Endothelial cell of umbilical vein (primary cell): Measurements from ENCODE around the gene LTBP1.

Experiments
- CTCF ChIP-seq, 2 donors: IDR thresholded peaks; 1 replicate in 1 of 2; 2 replicates in 1 of 2; pipeline ENCODE4 v1.5.1; 2011; ENCODE audit warnings: low read length in 2 of 2, mild to moderate bottlenecking in 2 of 2, moderate library complexity in 2 of 2, control low read depth in 1 of 2, inconsistent platforms in 1 of 2, low read depth in 1 of 2; ENCODE audit not compliant: insufficient read depth in 1 of 2; ENCODE audit errors: extremely low read depth in 1 of 2
- EZH2 ChIP-seq: IDR thresholded peaks from 2 replicates; pipeline ENCODE4 v1.6.1; 2012; ENCODE audit warnings: borderline replicate concordance, low read depth, mild to moderate bottlenecking, moderate library complexity, low read length, inconsistent platforms; ENCODE audit not compliant: severe bottlenecking
- FOS ChIP-seq: IDR thresholded peaks from 2 replicates; pipeline ENCODE4 v1.6.1; 2011; ENCODE audit warnings: mild to moderate bottlenecking, low read length, moderate library complexity, borderline replicate concordance; ENCODE audit not compliant: insufficient read depth
- GATA2 ChIP-seq: IDR thresholded peaks from 2 replicates; pipeline ENCODE4 v1.7.0; 2011; ENCODE audit warnings: low read depth, mild to moderate bottlenecking, moderate library complexity, mixed read lengths, low read length; ENCODE audit not compliant: insufficient read length, insufficient read depth
- POLR2A ChIP-seq: IDR thresholded peaks from 2 replicates; pipeline ENCODE4 v1.6.1; 2012; ENCODE audit warnings: low read depth, mild to moderate bottlenecking, control low read depth, low read length
- TF ChIP-seq, protein P1 (sequence below): IDR thresholded peaks from 2 replicates; pipeline ENCODE4 v1.6.1; 2011; ENCODE audit not compliant: insufficient read depth, insufficient read length

- TF ChIP-seq POLR2A (no peak), CTCF (IDR thresholded peaks at IDR 0.05; ENCODE audit: extremely low read depth in 1 of 2, insufficient read depth in 1 of 2, low read depth in 1 of 2, low read length in 2 of 2) (no peak), GATA2 (no peak), EZH2 (no peak), FOS (no peak)
- TF ChIP-seq, protein P1, sequence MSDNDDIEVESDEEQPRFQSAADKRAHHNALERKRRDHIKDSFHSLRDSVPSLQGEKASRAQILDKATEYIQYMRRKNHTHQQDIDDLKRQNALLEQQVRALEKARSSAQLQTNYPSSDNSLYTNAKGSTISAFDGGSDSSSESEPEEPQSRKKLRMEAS, result no peak
Observed at GRCh38 chr2:33011941-33012340, 65.2 kb downstream of the LTBP1 start.
